Brain microvascular endothelial cell (primary cell): ENCODE measurements around the gene CD300LF.

ENCODE experiments used
- DNase-seq: peaks from one replicate; pipeline ENCODE4 v3.0.0-alpha.2; 2020
- H3K27ac ChIP-seq: fragments of 250-450 bp; sonication (Bioruptor Pico); 2 replicates; pipeline ENCODE4 v1.5.1; 2020; ENCODE audit warnings: mild to moderate bottlenecking, moderate library complexity
- H3K27me3 ChIP-seq: fragments of 250-450 bp; sonication (Bioruptor Pico); replicated peaks from 2 replicates; pipeline ENCODE4 v1.5.1; 2020; ENCODE audit warnings: mild to moderate bottlenecking
- H3K36me3 ChIP-seq: fragments of 250-450 bp; sonication (Bioruptor Pico); replicated peaks from 2 replicates; pipeline ENCODE4 v1.5.1; 2020; ENCODE audit warnings: mild to moderate bottlenecking
- H3K4me3 ChIP-seq: 2 replicates; pipeline ENCODE4 v1.5.1; 2011; ENCODE audit warnings: low read depth, mild to moderate bottlenecking, control low read depth, low read length, moderate library complexity
- in situ Hi-C: cut with HindIII; loops from 2 replicates; pipeline ENCODE4 v1.10.0; 2017; ENCODE audit warnings: low sequenced_read_pairs, low pct_ligation_motif_present
- TF ChIP-seq, protein P1 (sequence below): IDR thresholded peaks from 2 replicates; pipeline ENCODE4 v1.5.1; 2011; ENCODE audit warnings: low read depth, mild to moderate bottlenecking, moderate library complexity, low read length, control low read depth, inconsistent platforms; ENCODE audit errors: missing control alignments

Gene CD300LF

DNA sequence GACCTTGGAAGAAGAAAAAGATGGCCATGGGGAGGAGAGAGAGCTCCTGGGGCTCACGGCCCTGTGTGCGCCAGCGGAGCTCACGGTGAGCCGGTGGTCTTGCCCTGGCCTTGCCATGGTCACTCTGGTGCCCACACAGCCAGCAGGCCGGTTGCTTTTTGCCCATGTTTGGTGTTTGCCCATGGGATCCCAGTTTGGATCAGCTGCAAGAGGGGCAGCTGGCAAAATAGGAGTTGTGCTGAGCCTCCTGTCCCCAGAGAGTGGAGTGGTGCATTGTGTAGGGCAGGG is 37.3 kb upstream of the CD300LF start:
- peak overlapping the region; percentile 69 for H3K4me3 ChIP-seq
- DNase-seq, result no peak
- in situ Hi-C loops, result no loop called here
- H3K36me3 ChIP-seq, result no peaks in the 10 kb centered on the region
- H3K27me3 ChIP-seq, result no peaks in the 10 kb centered on the region
- TF ChIP-seq, protein P1, sequence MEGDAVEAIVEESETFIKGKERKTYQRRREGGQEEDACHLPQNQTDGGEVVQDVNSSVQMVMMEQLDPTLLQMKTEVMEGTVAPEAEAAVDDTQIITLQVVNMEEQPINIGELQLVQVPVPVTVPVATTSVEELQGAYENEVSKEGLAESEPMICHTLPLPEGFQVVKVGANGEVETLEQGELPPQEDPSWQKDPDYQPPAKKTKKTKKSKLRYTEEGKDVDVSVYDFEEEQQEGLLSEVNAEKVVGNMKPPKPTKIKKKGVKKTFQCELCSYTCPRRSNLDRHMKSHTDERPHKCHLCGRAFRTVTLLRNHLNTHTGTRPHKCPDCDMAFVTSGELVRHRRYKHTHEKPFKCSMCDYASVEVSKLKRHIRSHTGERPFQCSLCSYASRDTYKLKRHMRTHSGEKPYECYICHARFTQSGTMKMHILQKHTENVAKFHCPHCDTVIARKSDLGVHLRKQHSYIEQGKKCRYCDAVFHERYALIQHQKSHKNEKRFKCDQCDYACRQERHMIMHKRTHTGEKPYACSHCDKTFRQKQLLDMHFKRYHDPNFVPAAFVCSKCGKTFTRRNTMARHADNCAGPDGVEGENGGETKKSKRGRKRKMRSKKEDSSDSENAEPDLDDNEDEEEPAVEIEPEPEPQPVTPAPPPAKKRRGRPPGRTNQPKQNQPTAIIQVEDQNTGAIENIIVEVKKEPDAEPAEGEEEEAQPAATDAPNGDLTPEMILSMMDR, result no peak
- H3K27ac ChIP-seq, result no peak overlapping the region

DNA sequence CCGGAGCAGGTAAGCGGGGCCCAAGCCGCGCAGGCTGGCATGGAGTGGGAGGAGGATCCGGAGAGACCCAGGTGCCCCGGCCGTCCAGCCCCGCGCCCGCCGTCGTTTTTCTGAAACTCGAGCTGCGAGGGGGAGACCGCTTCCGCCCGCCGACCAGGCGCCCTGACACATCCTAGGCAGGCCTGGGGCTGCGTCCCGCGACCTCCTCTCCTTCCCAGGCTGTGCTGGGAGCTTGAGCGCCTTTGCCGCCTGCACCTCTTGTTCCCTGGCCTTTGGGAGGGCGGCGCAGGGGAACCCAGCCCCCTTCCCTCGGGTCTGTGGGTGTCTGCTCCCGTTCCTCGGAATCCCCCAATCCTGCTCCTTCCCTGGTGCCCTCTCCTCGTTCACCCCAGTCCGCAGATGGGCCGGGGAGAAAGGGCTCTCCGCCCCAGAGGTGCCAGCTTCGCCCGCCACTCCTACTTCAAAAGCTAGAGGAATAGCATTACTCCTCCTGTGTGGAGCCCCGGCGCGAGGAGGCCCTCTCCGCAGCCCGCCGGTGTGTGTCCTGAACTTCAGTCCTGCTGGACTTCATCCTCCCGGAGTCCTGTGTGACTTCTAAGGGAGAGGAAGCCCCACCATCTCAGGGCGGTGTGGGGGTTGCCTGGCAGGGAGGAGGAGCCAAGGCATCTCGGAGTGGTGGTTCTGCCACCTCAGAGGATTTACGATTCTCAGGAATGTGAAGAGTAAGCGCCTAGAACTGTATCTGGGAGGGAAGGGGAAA is 36.7 kb upstream of the CD300LF start:
- no peaks in the 10 kb centered on the region for H3K36me3 ChIP-seq
- TF ChIP-seq, protein P1, result no peak
- no peak for DNase-seq
- H3K27me3 ChIP-seq, result no peaks in the 10 kb centered on the region
- in situ Hi-C loops, result no loop called here
- no peak overlapping the region for H3K27ac ChIP-seq
- peak overlapping the region; percentile 69 for H3K4me3 ChIP-seq

DNA sequence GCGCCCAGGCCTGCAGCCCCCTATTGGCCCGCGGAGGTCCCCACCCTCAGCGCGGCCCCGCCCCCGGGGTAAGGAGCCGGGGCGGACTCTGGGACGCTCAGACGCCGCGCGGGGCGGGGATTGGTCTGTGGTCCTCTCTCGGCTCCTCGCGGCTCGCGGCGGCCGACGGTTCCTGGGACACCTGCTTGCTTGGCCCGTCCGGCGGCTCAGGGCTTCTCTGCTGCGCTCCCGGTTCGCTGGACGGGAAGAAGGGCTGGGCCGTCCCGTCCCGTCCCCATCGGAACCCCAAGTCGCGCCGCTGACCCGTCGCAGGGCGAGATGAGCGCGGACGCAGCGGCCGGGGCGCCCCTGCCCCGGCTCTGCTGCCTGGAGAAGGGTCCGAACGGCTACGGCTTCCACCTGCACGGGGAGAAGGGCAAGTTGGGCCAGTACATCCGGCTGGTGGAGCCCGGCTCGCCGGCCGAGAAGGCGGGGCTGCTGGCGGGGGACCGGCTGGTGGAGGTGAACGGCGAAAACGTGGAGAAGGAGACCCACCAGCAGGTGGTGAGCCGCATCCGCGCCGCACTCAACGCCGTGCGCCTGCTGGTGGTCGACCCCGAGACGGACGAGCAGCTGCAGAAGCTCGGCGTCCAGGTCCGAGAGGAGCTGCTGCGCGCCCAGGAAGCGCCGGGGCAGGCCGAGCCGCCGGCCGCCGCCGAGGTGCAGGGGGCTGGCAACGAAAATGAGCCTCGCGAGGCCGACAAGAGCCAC is 36.0 kb upstream of the CD300LF start, which contains the start of gene NHERF1:
TSS of gene NHERF1 (plus strand) at position 100 of the 750 bp plus-strand sequence. CDS start at position 319, 219 bp downstream.
- Histone ChIP-seq H3K27ac (no peak within 1 kb of the TSS), H3K4me3 (peak within 1 kb of the TSS; percentile 69), H3K27me3 (no peaks in the 10 kb centered on the region), H3K36me3 (no peaks in the 10 kb centered on the region)
- in situ Hi-C loops, result no loop called here
- DNase-seq, result peak; percentile 82
- TF ChIP-seq, protein P1, result peak; percentile 14

DNA sequence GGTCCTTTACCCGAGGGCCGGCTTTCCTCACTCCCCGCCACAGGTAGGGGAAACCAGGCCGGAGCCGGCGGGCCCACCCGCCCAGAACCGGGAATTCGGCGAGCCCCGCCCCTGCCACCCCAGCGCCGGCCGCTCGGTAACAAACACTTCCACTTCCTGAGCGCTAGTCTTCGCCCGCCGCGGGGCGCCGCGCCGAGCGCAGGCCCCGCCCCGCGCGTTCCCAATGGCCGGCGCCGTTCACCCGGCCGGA is 35.5 kb upstream of the CD300LF start:
- in situ Hi-C loops, result no loop called here
- no peak for DNase-seq
- H3K27ac ChIP-seq, result no peak overlapping the region

DNA sequence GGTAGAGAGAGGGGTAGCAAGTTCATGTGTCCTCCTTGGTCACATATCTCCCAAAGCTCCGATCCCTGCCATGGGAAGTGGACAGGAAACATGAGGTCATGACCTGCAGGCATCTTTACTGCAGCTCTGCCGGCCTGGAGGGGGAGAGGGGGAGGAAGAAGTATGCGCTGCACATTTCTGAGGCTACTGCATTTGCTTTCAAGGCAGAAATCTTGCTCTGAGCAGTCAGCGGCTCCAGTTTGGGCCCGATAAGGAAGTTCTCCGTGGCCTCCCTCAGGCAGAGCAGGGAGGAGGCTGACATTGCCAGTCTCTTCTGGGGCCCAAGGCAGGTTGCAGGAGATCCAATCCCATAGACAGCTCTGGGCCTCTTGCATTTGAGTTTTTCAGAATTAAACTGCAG is 34.2 kb upstream of the CD300LF start:
- Histone ChIP-seq H3K4me3 (no peak overlapping the region), H3K27me3 (no peaks in the 10 kb centered on the region), H3K27ac (no peak overlapping the region), H3K36me3 (no peaks in the 10 kb centered on the region)
- DNase-seq, result no peak
- TF ChIP-seq, protein P1, result no peak
- in situ Hi-C loops, result no loop called here

More for the DNA sequence above, 35.5 kb upstream of the CD300LF start:
- Histone ChIP-seq H3K4me3 (peak overlapping the region; percentile 52), H3K27me3 (no peaks in the 10 kb centered on the region), H3K36me3 (no peaks in the 10 kb centered on the region)
- TF ChIP-seq, protein P1, result no peak

DNA sequence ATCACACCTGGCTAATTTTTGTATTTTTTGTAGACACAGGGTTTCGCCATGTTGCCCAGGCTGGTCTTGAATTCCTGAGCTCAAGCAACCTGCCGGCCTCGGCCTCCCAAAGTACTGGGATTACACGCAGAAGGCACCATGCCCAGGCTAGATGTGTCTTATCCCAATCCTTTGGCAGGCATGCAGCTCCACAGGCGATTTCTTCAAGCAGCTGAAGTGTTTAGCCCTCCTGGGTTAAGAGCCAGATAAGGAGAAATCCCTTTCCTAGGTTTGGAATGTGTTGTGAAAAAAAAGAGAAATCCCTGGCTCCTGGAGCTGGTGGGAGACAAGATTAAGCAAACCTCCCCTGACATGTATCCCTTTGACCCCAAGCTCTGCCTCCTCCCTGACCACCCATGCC is 33.7 kb upstream of the CD300LF start:
- no peak overlapping the region for H3K27ac ChIP-seq
- H3K4me3 ChIP-seq, result no peak overlapping the region
- in situ Hi-C loops, result no loop called here
- no peaks in the 10 kb centered on the region for H3K27me3 ChIP-seq
- no peak for DNase-seq
- no peaks in the 10 kb centered on the region for H3K36me3 ChIP-seq
- TF ChIP-seq, protein P1, result no peak
